Middle frontal gyrus (tissue), 1 donor: ENCODE data around the gene GRIK4.
A peak's percentile ranks its signal among the peaks of the same experiment; 100 is the strongest.

Experiments used
- DNase-seq: peaks from one replicate; pipeline ENCODE4 v3.0.0-alpha.2; 2015; ENCODE audit warnings: low spot score; ENCODE audit errors: extremely low spot score

GRIK4 gene

DNA sequence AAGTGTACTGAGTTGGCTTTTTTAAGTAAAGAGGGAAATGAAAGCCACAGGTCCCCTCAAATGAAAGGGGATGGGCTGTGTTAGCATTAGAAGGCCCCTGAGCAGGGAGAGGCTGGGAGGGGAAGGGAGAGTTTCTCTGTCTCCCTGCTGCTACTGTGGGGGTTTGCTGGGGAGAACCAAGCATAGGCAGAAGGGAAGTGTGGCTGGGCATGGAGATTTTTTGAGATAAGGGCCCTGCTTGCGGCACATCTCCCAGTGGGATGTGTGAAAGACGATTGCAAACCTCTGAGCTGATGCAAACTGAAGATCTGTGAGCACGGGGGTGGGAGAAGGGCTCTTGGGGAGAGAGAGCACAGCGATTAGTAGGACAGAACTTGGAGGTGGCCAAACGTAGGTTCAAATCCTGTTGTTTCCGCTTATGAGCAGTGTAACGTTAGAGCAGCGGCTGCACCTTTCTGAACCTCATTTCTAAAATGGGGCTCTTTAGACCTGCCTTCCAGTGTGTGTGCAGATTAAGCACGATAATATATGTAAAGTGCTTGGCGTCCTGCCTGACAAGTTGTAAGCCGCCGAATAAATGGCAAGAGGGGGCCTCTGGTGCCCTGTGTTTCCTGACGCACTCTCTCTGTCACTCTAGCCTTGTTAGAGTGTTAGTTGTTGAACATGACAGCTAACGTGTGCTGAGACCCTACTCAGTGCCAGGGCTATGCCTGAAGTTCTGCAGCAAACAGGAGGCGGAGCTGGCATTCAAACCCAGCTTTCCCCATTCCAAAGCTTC, 122.3 kb downstream of the GRIK4 start:
- peak; percentile 31 for DNase-seq

DNA sequence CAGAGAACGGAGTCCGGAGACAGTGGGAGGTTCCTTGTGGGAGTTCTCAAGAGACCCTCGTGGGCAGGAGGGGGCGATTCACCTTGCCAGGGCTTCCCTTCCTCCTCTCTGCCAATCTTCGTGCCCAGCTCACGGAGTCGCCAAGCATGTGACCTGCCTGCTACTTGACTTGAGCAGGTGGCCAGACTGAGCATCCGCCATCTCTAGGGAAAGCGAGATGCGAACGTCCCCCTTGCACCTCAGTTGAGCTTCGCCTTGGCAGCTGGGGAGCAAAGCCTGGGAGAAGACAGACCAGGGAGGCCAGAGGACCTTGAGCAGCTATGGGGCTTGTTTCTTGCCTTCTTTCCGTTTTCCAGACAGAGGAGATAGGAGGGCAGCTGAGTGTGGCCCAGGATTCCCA, 123.2 kb downstream of the GRIK4 start:
- no peak for DNase-seq

GRCh38 chr11:120635136-120635810, 123.7 kb downstream of the GRIK4 start:
- no peak for DNase-seq

DNA sequence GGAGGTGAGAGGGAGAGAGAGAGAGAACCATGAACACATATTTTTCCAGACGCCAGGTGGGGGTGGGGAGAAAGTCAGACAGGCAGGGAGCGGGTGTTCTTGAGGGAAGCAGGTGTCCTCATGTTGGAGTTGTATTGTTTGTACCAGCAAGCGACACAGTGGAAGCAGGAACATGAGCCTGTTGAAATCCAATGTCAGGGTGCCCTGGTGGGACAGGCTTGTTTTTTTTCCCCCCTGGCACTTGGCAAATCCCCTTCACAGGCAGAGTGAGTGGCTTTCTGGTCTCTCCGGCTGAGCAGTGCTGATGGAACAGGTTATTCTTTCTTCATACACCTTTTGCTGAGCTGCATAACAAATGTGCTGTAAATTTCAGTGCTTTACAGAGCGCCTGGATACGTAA, 125.6 kb downstream of the GRIK4 start:
- no peak for DNase-seq

DNA sequence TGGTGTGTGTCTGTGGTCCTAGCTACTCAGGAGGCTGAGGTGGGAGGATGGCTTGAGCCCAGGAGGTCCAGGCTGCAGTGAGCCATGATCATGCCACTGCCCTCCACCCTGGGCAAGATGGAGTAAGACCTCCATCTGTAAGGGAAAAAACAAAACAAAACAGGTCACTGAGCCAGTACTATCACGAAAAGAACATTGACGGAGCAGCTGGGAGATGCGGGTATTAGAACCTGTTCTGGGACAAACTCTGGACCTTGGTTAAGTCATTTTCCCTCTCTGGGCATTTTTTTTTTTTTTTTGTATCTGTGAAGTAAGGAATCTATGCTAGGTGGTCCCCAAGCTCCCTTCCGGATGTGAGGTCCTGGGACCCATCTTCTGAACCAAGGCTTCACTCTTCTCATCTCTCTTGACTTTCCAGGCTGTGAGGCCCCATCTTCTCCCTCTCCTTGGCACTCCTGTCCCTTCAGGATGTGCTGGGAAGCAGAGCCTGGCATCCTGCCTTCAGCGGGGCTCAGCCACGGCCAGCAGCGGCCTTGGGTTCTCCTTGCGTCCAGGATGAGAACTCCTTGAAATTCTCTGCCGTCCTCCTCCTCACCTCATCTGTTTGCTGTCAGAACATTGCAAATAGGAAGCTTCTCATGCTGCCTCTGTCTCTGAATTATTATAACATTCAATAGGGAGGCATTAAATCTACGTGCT, 130.8 kb downstream of the GRIK4 start:
- no peak for DNase-seq

GRCh38 chr11:120643284-120643683, 131.7 kb downstream of the GRIK4 start:
- no peak for DNase-seq

- no peak for DNase-seq
Measured at GRCh38 chr11:120645639-120646038, 134.1 kb downstream of the GRIK4 start.

- no peak for DNase-seq
Measured at GRCh38 chr11:120646206-120646605, 134.7 kb downstream of the GRIK4 start.

DNA sequence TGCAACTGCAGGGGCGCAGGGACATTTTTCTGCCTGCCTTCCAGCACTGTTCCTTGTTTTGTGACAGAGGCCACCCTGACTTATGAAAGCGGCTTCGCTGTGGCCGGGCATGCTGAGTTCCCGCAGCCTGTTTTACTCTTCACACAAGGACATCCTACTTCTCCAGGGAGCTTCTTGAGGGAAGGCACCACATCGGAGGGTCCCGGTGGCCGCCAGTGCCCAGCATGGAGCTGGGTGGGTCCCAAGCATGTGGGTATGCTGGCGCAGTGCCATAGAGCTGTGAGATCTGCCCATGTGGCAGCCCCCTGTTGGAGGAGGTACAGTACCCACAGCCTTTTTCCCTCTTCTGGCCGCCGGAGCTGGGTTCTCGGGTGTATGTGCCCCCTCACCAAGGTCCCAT, 136.1 kb downstream of the GRIK4 start:
- no peak for DNase-seq

GRCh38 chr11:120648771-120649170, 137.2 kb downstream of the GRIK4 start:
- DNase-seq: no peak

DNA sequence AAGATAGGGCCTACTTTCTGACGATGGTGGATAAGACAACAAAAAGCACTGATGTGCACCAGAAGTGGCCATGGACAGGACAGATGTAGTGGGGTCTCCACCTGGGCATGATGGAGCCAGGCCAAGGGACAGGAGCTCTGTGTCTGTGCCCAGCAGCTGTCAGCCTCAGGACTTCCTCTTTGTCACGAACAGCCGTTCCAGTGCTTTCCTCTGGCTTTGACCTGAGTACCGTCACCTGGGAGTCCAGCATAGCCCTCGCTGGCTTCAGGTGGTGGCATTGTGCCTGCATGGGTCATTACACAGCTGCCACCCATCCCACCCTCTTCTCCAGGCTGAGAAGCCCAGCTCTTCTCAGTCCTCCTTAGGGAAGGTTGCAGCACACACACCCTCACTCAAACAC, 137.8 kb downstream of the GRIK4 start:
- no peak for DNase-seq

- no peak for DNase-seq
Measured at GRCh38 chr11:120651396-120651795, 139.8 kb downstream of the GRIK4 start.

DNA sequence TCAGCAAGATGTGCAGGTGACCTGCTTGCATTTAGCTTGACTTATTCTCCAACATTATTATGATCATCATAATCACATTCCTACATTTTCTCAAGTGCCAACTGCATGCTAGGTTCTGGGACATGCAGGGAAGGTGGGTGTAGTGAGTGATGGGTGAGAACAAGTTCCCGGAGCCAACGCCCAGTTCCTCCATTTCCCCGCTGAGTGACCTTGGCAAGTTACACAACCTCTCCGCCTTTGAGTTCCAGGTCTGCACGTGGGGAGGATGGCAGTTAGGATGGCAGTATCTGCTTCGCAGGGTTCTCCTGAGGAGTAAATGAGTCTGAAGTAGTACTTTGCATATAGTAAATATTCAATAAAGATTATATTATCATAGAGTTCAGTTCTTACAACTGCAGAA, 140.3 kb downstream of the GRIK4 start:
- no peak for DNase-seq

GRCh38 chr11:120652705-120653335, 141.3 kb downstream of the GRIK4 start:
- DNase-seq: no peak

GRCh38 chr11:120655589-120655988, 144.0 kb downstream of the GRIK4 start:
- no peak for DNase-seq

GRCh38 chr11:120657306-120658070, 145.9 kb downstream of the GRIK4 start:
- DNase-seq: no peak

DNA sequence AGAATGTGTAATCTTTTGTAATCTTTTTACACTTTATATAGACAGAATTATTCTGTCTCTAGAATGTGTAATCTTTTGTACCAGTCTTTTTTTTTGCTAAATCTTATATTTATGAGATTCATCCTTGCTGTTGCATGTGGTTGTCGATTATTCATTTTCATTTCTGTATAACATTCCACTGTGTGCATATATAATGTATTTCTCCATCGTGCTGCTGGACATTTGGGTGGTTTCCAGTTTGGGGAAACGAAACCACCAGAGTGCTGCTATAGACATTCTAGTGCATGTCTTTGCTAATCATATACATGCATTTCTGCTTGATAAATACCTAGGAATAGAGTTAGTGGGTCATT, 146.5 kb downstream of the GRIK4 start:
- no peak for DNase-seq

DNA sequence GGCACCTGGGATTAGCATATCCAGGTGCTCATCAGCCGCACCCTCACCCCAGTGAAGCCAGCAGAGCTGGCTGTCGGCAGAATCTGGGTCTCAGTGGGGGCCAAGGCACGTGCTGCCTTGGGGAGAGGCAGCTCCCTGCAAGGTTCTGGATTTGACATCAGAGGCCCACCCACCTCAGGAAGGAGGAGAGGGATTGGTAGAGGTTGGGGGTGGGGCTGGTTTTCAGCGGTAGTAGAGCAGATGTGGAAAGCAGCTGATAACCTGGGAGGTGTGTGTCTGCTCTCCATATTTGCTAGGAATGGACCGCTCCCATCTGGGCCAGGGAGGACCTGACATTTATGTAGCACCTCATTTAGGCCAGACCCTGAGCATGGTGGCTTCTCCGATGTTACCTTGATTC, 147.5 kb downstream of the GRIK4 start:
- no peak for DNase-seq

- DNase-seq: no peak
Measured at GRCh38 chr11:120660024-120660565, 148.5 kb downstream of the GRIK4 start.

DNA sequence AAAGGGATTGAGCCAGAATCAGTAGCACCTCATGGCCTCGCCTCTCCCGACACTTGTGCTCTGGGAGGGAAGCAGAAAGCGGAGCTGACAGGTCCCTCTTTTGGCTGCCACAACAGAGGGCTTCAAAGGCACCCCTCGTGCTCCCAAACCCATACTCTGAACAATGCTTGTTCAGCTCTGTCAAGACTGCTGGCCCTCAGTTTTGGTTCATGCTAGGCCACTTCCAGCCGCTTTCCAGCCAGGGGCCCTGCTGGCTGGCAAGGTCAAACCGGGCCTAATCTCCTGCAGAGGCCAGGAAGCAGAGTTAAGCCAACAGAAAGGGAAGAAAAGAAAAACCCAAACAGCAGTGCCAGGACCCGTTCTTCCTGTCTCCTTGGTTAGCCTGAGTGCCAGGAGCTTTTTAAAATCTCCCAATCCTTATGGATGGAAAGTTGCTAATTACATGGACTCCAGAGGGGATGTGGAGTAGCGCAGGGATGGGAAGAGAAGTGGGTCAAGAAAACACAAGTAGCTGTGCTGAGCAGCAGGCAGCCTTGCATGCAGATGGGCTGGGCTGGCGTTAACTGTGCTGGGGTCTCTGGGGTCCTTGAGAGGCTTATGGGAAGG, 150.6 kb downstream of the GRIK4 start:
- no peak for DNase-seq

GRCh38 chr11:120663142-120663541, 151.6 kb downstream of the GRIK4 start:
- DNase-seq: no peak
